A172 (cell line): ENCODE measurements around the gene VPS37D. TPM values are rescaled to one million over a fixed set of nuclear protein-coding genes. Genes with fewer than 3 reads are reported as not detected.

Source experiments
- DNase-seq: peaks from one replicate; pipeline ENCODE4 v3.0.0-alpha.2; 2015; ENCODE audit warnings: low spot score
- total RNA-seq: library from RNA; depleted of rRNA; stranded (reverse); fragments of >200 nt; shearing (Covaris generic); gene quantifications from 2 replicates; pipeline ENCODE4 v1.2.3, GENCODE V29; 2014

The VPS37D gene
- total RNA-seq, 1 experiment from 2014 or later = 8.3 TPM

GRCh38 chr7:73680501-73680900 lies 12.9 kb downstream of the VPS37D start:
- DNase-seq = no peak

GRCh38 chr7:73681031-73681430 lies 13.4 kb downstream of the VPS37D start:
- peak; percentile 32 for DNase-seq

GRCh38 chr7:73682745-73683055 lies 15.1 kb downstream of the VPS37D start:
- DNase-seq = no peak

- DNase-seq = peak; percentile 96
Measured at GRCh38 chr7:73683056-73683787, 15.6 kb downstream of the VPS37D start, which contains the start of the genes BUD23 and DNAJC30. BUD23 (plus strand) TSS chr7:73683597; CDS start chr7:73683626, 29 bp downstream. DNAJC30 (minus strand) TSS chr7:73683453; CDS start chr7:73683423, 30 bp downstream.

GRCh38 chr7:73683788-73684693 lies 16.4 kb downstream of the VPS37D start:
- DNase-seq = no peak

GRCh38 chr7:73685311-73685710 lies 17.7 kb downstream of the VPS37D start:
- no peak for DNase-seq

- no peak for DNase-seq
Measured at GRCh38 chr7:73688288-73688687, 20.7 kb downstream of the VPS37D start.

GRCh38 chr7:73690646-73691045 lies 23.0 kb downstream of the VPS37D start:
- DNase-seq = no peak

GRCh38 chr7:73696372-73696771 lies 28.7 kb downstream of the VPS37D start:
- DNase-seq = no peak

- no peak for DNase-seq
Measured at GRCh38 chr7:73698410-73698809, 30.8 kb downstream of the VPS37D start.

GRCh38 chr7:73699370-73700068 lies 31.9 kb downstream of the VPS37D start:
- no peak for DNase-seq

- no peak for DNase-seq
Measured at GRCh38 chr7:73700069-73700423, 32.4 kb downstream of the VPS37D start.

- no peak for DNase-seq
Measured at GRCh38 chr7:73700581-73701134, 33.0 kb downstream of the VPS37D start.

- DNase-seq = peak; percentile 77
Measured at GRCh38 chr7:73701357-73701995, 33.8 kb downstream of the VPS37D start.

GRCh38 chr7:73702226-73702625 lies 34.6 kb downstream of the VPS37D start:
- DNase-seq = no peak

- no peak for DNase-seq
Measured at GRCh38 chr7:73702665-73703064, 35.0 kb downstream of the VPS37D start.

GRCh38 chr7:73703225-73703624 lies 35.6 kb downstream of the VPS37D start:
- DNase-seq = no peak

- DNase-seq = no peak
Measured at GRCh38 chr7:73703757-73704639, 36.4 kb downstream of the VPS37D start.

GRCh38 chr7:73704640-73705550 lies 37.3 kb downstream of the VPS37D start:
- DNase-seq = peak; percentile 98
